ENCODE results near the gene CASZ1.

CASZ1 gene

DNA sequence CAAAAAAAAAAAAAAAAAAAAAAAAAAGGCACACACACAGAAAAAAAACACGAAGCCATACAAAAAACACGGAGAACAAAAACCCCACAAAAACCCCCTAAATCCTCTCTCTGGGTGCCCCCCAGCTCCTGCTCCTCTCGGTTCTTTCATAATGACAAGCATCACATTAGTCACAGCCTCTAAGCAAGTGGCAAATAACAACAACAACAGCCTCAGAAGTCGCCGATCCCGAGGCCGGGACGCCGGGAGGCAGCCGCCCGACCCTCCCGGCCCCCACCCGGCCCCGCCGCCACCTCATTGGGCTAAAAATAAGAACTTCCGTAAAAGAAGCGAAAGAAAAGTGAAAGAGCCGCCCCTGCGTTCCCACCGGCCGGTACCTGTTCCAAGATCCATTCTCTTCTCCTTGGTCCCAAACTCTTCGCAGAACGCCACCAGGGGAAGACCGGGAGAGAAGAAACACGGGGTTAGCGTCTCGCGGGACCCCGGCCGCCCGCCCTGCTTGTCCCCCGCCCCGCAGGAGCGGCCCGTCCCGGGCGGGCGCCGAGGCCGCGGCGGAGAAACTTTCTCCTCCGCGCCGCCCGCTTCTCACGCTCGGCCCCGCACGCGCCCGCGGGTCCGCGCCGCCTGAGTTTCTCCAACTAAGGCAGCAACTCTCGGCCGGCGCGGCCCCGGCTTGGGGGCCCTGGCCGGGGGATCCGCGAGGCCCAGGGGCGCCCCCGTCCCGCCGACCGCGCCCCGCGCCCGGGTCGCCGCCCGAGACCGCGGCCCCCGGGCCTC lies 102.8 kb downstream of the CASZ1 start:
- H3K4me1 ChIP-seq (ENCODE audit: control insufficient read depth in 1 of 2, insufficient read depth in 2 of 2, low read length in 2 of 2): peaks cover 9 to 41% of the 10 kb centered on the region in 2 donors
- H3K4me3 ChIP-seq (ENCODE audit: low read depth in 1 of 2, low read length in 2 of 2): peak overlapping the region; percentile 59 to 75
- H3K27ac ChIP-seq (ENCODE audit: low read length): peak overlapping the region; percentile 76
- H3K9me3 ChIP-seq (ENCODE audit: control insufficient read depth in 1 of 2, low read length in 2 of 2): no peaks in the 10 kb centered on the region
- H3K36me3 ChIP-seq (ENCODE audit: control insufficient read depth in 1 of 2, insufficient read depth in 2 of 2, low read length in 2 of 2): no peaks in the 10 kb centered on the region
- H3K27me3 ChIP-seq (ENCODE audit: low read depth, low read length): no peaks in the 10 kb centered on the region

DNA sequence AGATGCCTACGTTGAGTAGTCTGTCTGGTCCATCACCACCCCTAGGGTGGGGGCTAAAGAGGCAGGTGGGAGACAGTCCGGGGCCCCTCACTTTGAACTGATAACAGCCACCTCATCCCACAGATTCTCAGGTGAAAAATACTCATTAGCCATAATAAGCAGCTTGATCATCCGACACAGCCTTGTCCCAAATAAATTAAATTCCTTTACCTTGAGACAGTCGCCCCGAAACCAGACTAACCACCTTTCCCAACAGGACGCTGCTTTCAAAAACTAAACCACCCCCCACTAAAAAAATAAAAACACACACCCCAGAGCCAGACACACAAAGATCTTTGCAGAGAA lies 103.3 kb downstream of the CASZ1 start:
- peak overlapping the region; percentile 59 to 75 for H3K4me3 ChIP-seq (ENCODE audit: low read depth in 1 of 2, low read length in 2 of 2)
- no peaks in the 10 kb centered on the region for H3K36me3 ChIP-seq (ENCODE audit: control insufficient read depth in 1 of 2, insufficient read depth in 2 of 2, low read length in 2 of 2)
- H3K4me1 ChIP-seq (ENCODE audit: control insufficient read depth in 1 of 2, insufficient read depth in 2 of 2, low read length in 2 of 2): peaks cover 9 to 47% of the 10 kb centered on the region in 2 donors
- no peaks in the 10 kb centered on the region for H3K27me3 ChIP-seq (ENCODE audit: low read depth, low read length)
- H3K9me3 ChIP-seq (ENCODE audit: control insufficient read depth in 1 of 2, low read length in 2 of 2): no peaks in the 10 kb centered on the region
- peak overlapping the region; percentile 76 for H3K27ac ChIP-seq (ENCODE audit: low read length)

DNA sequence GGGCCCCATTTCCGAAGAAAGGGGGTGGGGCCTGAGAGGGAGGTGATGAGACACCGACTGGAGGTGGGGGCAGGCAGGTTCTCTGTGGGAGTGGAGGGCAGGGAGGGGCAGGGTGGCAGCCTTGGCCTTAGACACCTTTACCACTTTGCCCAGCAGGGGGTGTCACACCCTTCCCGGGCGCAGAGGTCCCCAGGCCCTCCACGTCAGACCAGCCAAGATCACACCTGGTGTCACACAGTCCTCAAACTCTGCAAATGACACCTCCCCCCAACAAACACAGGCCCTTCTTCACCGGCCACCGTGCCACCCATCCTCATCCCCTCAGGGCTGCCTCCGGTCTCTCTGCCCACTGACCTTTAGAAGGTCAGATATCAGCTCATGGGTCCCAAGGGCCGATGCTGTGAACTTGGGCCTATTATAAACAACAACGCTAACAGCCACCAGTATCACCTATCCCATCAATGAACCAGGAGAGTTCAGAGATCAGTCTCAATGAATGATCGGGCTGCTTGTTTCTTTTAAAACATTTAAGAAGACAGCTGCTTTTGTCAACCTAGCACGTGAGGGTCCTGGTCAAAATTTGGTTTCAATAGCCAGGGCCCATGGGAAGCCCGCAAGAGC lies 103.9 kb downstream of the CASZ1 start:
- Histone ChIP-seq H3K27me3 (ENCODE audit: low read depth, low read length) (no peaks in the 10 kb centered on the region), H3K4me1 (ENCODE audit: control insufficient read depth in 1 of 2, insufficient read depth in 2 of 2, low read length in 2 of 2) (peaks cover 15 to 53% of the 10 kb centered on the region in 2 donors), H3K4me3 (ENCODE audit: low read depth in 1 of 2, low read length in 2 of 2) (peak overlapping the region; percentile 59 to 75), H3K36me3 (ENCODE audit: control insufficient read depth in 1 of 2, insufficient read depth in 2 of 2, low read length in 2 of 2) (no peaks in the 10 kb centered on the region), H3K27ac (ENCODE audit: low read length) (peak overlapping the region; percentile 76), H3K9me3 (ENCODE audit: control insufficient read depth in 1 of 2, low read length in 2 of 2) (no peaks in the 10 kb centered on the region)

DNA sequence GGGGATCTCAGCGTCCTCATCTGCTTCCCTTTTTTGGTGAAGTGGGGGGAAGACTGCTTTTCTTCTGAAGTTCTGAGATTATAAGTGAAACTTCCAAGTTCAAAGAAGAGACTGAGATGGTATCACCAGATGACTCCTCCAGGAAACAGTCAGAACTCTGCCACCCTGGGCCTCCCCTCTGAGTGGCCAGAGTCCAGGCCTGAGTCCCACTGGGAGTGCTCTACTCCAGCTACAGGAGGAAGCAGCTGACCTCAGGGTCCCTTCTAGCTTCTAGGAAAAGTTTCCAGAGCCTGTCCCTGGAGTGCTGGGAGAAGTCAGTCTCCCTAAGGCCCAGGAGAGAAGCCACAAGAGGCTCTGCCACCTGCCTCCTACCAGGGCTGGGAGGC lies 104.7 kb downstream of the CASZ1 start:
- H3K4me3 ChIP-seq (ENCODE audit: low read depth in 1 of 2, low read length in 2 of 2): no peak overlapping the region
- H3K36me3 ChIP-seq (ENCODE audit: control insufficient read depth in 1 of 2, insufficient read depth in 2 of 2, low read length in 2 of 2): no peaks in the 10 kb centered on the region
- peaks cover 17 to 58% of the 10 kb centered on the region in 2 donors for H3K4me1 ChIP-seq (ENCODE audit: control insufficient read depth in 1 of 2, insufficient read depth in 2 of 2, low read length in 2 of 2)
- H3K9me3 ChIP-seq (ENCODE audit: control insufficient read depth in 1 of 2, low read length in 2 of 2): no peaks in the 10 kb centered on the region
- peak overlapping the region; percentile 76 for H3K27ac ChIP-seq (ENCODE audit: low read length)
- no peaks in the 10 kb centered on the region for H3K27me3 ChIP-seq (ENCODE audit: low read depth, low read length)

DNA sequence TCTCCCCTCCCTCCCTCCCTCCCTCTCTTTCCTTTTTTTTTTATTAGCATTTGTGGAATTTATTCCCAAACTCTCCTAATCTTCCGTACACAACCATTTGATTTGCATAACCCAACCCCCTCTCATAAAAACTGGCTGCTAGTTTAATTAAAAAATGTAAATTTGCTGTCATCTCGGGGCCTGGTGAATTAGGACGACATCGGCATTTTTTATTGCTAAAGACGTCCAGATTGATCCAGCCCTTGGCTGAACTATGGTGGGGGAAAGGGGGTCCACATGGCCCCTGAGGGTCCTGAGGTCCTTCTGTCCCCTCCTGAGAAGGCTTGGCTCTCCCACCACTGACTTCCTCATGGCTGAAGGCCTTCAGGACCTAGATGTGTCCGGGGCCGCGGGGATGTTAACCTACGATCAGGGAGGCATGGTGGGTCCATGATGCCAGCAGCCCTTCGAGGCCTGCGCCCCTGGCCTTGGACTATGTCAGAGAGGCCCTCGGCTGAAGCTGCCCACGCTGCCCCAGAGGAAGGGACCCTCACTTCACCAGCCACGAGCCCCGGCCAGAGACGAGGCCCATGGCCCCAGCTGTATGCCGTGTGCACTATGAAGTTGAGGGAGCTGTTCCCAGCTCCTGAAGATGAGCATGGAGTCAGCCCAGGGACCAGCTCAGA lies 105.2 kb downstream of the CASZ1 start:
- H3K27me3 ChIP-seq (ENCODE audit: low read depth, low read length): no peaks in the 10 kb centered on the region
- peaks cover 19 to 61% of the 10 kb centered on the region in 2 donors for H3K4me1 ChIP-seq (ENCODE audit: control insufficient read depth in 1 of 2, insufficient read depth in 2 of 2, low read length in 2 of 2)
- no peak overlapping the region for H3K27ac ChIP-seq (ENCODE audit: low read length)
- no peak overlapping the region for H3K4me3 ChIP-seq (ENCODE audit: low read depth in 1 of 2, low read length in 2 of 2)
- no peaks in the 10 kb centered on the region for H3K36me3 ChIP-seq (ENCODE audit: control insufficient read depth in 1 of 2, insufficient read depth in 2 of 2, low read length in 2 of 2)
- no peaks in the 10 kb centered on the region for H3K9me3 ChIP-seq (ENCODE audit: control insufficient read depth in 1 of 2, low read length in 2 of 2)

DNA sequence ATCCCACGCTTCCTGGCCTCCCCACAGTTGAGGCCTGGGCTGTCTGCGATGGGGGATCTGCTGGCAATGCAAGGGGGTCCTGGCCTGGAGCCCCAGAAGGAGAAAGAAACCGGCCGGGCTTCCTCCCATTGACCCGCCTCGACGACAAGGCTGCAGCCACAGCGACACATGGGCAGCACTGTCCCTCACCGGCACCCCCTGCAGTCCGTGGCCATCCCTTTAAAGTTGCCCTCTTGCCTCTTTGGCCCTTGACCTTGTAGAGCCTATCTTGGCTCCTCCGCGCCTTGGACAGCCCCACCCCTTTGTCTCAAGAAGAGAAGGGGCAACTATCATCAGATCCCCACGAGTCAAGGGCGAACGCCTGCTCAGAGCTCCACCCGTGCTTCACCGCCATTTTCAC lies 106.0 kb downstream of the CASZ1 start:
- no peaks in the 10 kb centered on the region for H3K36me3 ChIP-seq (ENCODE audit: control insufficient read depth in 1 of 2, insufficient read depth in 2 of 2, low read length in 2 of 2)
- H3K4me3 ChIP-seq (ENCODE audit: low read depth in 1 of 2, low read length in 2 of 2): no peak overlapping the region
- H3K9me3 ChIP-seq (ENCODE audit: control insufficient read depth in 1 of 2, low read length in 2 of 2): no peaks in the 10 kb centered on the region
- no peaks in the 10 kb centered on the region for H3K27me3 ChIP-seq (ENCODE audit: low read depth, low read length)
- H3K4me1 ChIP-seq (ENCODE audit: control insufficient read depth in 1 of 2, insufficient read depth in 2 of 2, low read length in 2 of 2): peaks cover 22 to 61% of the 10 kb centered on the region in 2 donors
- H3K27ac ChIP-seq (ENCODE audit: low read length): no peak overlapping the region

DNA sequence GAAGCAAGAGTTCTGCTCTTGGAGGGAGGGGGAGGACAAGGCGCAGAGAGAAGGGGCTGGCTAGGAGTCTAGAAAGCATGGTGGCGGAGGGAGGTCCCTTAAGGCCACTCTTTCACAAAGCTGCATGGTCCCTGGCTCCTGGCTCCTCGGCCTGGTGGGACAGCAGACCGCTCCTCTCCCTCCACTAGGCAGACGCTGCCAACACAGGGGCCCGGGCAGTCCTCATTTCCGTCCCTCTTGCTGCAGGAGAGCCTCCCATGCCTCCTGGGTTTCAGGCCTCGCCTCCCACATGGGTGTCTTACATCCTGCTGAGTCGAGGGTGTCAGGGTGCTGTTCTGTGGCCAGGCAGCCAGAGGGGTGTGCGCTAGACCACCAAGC lies 108.0 kb downstream of the CASZ1 start:
- Histone ChIP-seq H3K27me3 (ENCODE audit: low read depth, low read length) (no peaks in the 10 kb centered on the region), H3K27ac (ENCODE audit: low read length) (peak overlapping the region; percentile 23), H3K4me3 (ENCODE audit: low read depth in 1 of 2, low read length in 2 of 2) (no peak overlapping the region), H3K9me3 (ENCODE audit: control insufficient read depth in 1 of 2, low read length in 2 of 2) (no peaks in the 10 kb centered on the region), H3K4me1 (ENCODE audit: control insufficient read depth in 1 of 2, insufficient read depth in 2 of 2, low read length in 2 of 2) (peaks cover 25 to 79% of the 10 kb centered on the region in 2 donors), H3K36me3 (ENCODE audit: control insufficient read depth in 1 of 2, insufficient read depth in 2 of 2, low read length in 2 of 2) (no peaks in the 10 kb centered on the region)

DNA sequence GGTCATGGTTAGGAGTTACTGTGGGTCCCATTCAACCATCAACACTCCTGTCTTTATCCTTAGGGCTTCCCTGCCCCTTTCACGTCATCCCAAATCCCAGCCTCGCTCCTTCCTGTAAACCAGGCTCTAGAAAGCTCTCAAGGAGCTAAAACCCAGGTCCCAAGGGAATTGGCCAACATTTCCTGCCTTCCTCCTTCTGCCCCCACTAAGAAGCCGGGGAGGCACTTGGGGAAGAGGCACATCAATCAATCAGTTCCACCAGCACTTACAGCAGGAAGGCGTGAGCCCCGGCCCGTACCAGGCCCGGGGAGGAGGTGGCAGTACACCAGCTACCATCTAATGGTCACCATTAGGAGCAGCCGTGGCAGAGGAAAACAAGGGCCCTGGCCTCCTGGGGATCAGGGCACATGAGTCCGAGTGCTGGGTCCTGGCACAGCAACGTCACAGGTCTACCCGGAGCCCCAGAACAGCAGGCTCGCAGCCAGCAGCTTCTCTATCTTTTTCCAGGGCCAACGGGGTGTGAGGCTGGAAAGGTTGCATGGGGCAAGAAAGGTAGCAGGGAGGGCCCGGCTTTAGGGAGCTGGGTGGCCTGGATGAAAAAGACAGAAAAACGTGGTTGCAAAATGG lies 108.6 kb downstream of the CASZ1 start:
- H3K36me3 ChIP-seq (ENCODE audit: control insufficient read depth in 1 of 2, insufficient read depth in 2 of 2, low read length in 2 of 2): no peaks in the 10 kb centered on the region
- peaks cover 23 to 84% of the 10 kb centered on the region in 2 donors for H3K4me1 ChIP-seq (ENCODE audit: control insufficient read depth in 1 of 2, insufficient read depth in 2 of 2, low read length in 2 of 2)
- peak overlapping the region; percentile 58 for H3K27ac ChIP-seq (ENCODE audit: low read length)
- H3K4me3 ChIP-seq (ENCODE audit: low read depth in 1 of 2, low read length in 2 of 2): no peak overlapping the region
- H3K9me3 ChIP-seq (ENCODE audit: control insufficient read depth in 1 of 2, low read length in 2 of 2): no peaks in the 10 kb centered on the region
- no peaks in the 10 kb centered on the region for H3K27me3 ChIP-seq (ENCODE audit: low read depth, low read length)

DNA sequence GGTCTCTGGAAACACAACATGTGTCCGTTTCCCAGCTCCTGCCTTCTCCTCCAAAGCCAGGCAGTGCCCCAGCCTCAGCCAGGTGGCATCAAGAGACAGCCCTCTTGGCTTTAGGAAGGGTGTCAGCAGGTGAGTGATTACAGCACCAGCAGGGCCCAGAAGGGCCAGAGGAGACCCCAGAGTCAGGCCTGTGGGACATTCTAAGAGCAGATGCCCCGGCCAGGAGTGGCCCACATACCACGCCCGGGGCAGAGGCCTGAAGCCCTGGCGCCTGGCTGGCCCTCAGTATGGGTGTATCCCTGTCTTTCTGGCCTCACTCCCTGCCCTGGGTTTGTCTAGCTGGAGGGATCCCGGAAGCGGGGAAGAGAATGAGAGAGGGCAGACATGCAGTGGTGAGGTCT lies 109.2 kb downstream of the CASZ1 start:
- peak overlapping the region; percentile 72 for H3K27ac ChIP-seq (ENCODE audit: low read length)

DNA sequence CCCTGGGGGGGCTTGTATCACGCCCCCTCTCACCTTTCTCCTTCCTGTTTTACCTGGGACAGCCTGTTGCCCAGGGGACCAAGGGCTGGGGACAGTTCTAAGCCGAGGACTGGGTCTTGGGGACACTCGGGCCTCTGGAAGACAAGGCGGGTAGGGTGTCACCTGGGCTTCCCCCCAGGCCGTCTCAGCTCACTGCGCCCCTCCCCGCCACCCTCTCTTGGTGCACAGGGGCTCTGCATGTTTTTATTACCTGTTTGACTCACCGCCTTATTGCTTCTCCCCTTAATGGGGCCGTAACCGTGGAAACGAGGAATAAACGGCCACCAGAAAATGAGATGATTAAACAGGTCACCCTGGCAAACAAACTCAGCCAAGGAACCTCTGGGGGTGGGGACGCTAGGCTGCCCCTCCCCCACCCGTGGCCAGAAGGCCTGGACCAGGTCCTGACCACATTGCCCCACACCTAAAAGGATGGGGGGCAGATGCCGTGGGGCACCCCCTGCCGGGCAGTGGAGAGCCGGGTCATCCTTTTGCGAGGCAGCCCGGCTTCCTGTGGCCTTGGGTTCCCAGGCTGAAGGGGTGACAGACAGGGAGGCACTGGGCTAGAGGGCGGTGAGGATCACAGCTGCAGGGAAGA lies 109.9 kb downstream of the CASZ1 start:
- Histone ChIP-seq H3K36me3 (ENCODE audit: control insufficient read depth in 1 of 2, insufficient read depth in 2 of 2, low read length in 2 of 2) (no peaks in the 10 kb centered on the region), H3K27ac (ENCODE audit: low read length) (peak overlapping the region; percentile 72), H3K9me3 (ENCODE audit: control insufficient read depth in 1 of 2, low read length in 2 of 2) (no peaks in the 10 kb centered on the region), H3K4me3 (ENCODE audit: low read depth in 1 of 2, low read length in 2 of 2) (no peak overlapping the region), H3K4me1 (ENCODE audit: control insufficient read depth in 1 of 2, insufficient read depth in 2 of 2, low read length in 2 of 2) (peaks cover 19 to 88% of the 10 kb centered on the region in 2 donors), H3K27me3 (ENCODE audit: low read depth, low read length) (no peaks in the 10 kb centered on the region)

More for the DNA sequence above, 109.2 kb downstream of the CASZ1 start:
- Histone ChIP-seq H3K4me3 (ENCODE audit: low read depth in 1 of 2, low read length in 2 of 2) (no peak overlapping the region), H3K36me3 (ENCODE audit: control insufficient read depth in 1 of 2, insufficient read depth in 2 of 2, low read length in 2 of 2) (no peaks in the 10 kb centered on the region), H3K9me3 (ENCODE audit: control insufficient read depth in 1 of 2, low read length in 2 of 2) (no peaks in the 10 kb centered on the region), H3K4me1 (ENCODE audit: control insufficient read depth in 1 of 2, insufficient read depth in 2 of 2, low read length in 2 of 2) (peaks cover 19 to 90% of the 10 kb centered on the region in 2 donors), H3K27me3 (ENCODE audit: low read depth, low read length) (no peaks in the 10 kb centered on the region)

Data from muscle layer of duodenum (tissue), 2 donors.